ENCODE measurements around the gene C3orf22.

Gene C3orf22

GRCh38 chr3:126500016-126500415 is 58.7 kb downstream of the C3orf22 start:
- Histone ChIP-seq H3K27ac (no peak overlapping the region), H3K36me3 (ENCODE audit: control insufficient read depth, insufficient read depth, low read length) (no peaks in the 10 kb centered on the region), H3K9ac (no peak overlapping the region), H3K4me3 (ENCODE audit: low read depth, low read length) (no peak overlapping the region), H3K79me2 (no peaks in the 10 kb centered on the region), H2AFZ (no peak overlapping the region), H3K27me3 (ENCODE audit: control insufficient read depth, insufficient read depth, low read length) (no peaks in the 10 kb centered on the region), H3K9me3 (ENCODE audit: control insufficient read depth, low read length) (no peaks in the 10 kb centered on the region), H3K4me1 (no peaks in the 10 kb centered on the region), H3K4me2 (ENCODE audit: low read length) (no peak overlapping the region)
- no peak for TF ChIP-seq CTCF (IDR thresholded peaks at IDR 0.05)
